Gastrocnemius medialis (tissue), 4 donors: Measurements from ENCODE around the gene PCCA. TPM values are rescaled to one million over a fixed set of nuclear protein-coding genes. Genes with fewer than 3 reads are reported as not detected.
"Not testable (repeated sequence)": the region's sequence is repeated elsewhere in the genome, so short reads cannot be mapped to it uniquely, and the experiment has no call there.

ENCODE experiments used
- ATAC-seq, 2 donors: fragments of 150-250 bp; one replicate each; pipeline ENCODE4 v1.9.1; 2016
- DNase-seq, 2 donors: peaks; one replicate each; pipeline ENCODE4 v3.0.0-alpha.2; 2019
- H3K27ac ChIP-seq, 4 donors: fragments of 200-600 bp; sonication (generic); 1 replicate in 1 of 4; 2 replicates in 3 of 4; pipeline ENCODE4 v1.5.1; 2016 to 2018; ENCODE audit warnings: mild to moderate bottlenecking in 2 of 4, moderate library complexity in 1 of 4
- H3K27me3 ChIP-seq, 3 donors: fragments of 200-600 bp; sonication (generic) in 2 of 3; 1 replicate in 1 of 3; 2 replicates in 2 of 3; pipeline versions ENCODE4 v1.5.1 to v1.6.0; 2016 to 2019; ENCODE audit warnings: mild to moderate bottlenecking in 1 of 3, moderate library complexity in 1 of 3
- H3K36me3 ChIP-seq, 2 donors: fragments of 200-600 bp; sonication (generic) in 1 of 2; one replicate each; pipeline ENCODE4 v1.5.1; 2017 to 2018
- H3K4me1 ChIP-seq, 2 donors: fragments of 200-600 bp; sonication (generic) in 1 of 2; one replicate each; pipeline ENCODE4 v1.5.1; 2016 to 2017; ENCODE audit warnings: mild to moderate bottlenecking in 2 of 2
- H3K4me3 ChIP-seq, 4 donors: fragments of 200-600 bp; sonication (generic) in 3 of 4; 1 replicate in 1 of 4; 2 replicates in 3 of 4; pipeline ENCODE4 v1.5.1; 2016 to 2019; ENCODE audit warnings: mild to moderate bottlenecking in 2 of 4
- H3K9me3 ChIP-seq, 3 donors: fragments of 200-600 bp; sonication (generic) in 2 of 3; 1 replicate in 1 of 3; 2 replicates in 2 of 3; pipeline ENCODE4 v1.5.1; 2016 to 2019
- POLR2A ChIP-seq, 2 donors: fragments of 450-650 bp; IDR thresholded peaks; one replicate each; pipeline ENCODE4 v1.6.1; 2017; ENCODE audit warnings: antibody characterized with exemption in 2 of 2, mild to moderate bottlenecking in 2 of 2, moderate library complexity in 2 of 2
- in situ Hi-C, 4 donors: fragments of 200-750 bp; cut with MboI; loops; one replicate each; pipeline versions ENCODE4 v1.15.0 to v1.8.0; 2017; ENCODE audit warnings: low sequenced_read_pairs in 4 of 4
- intact Hi-C: fragments of 100-400 bp; cut with DNase I; formaldehyde crosslinking; loops from one replicate; pipeline ENCODE4 v1.15.1; 2023; ENCODE audit warnings: low total_unique reads
- total RNA-seq, 4 donors: library from RNA; depleted of rRNA; stranded (reverse); fragments of >200 nt; gene quantifications; one replicate each; pipeline versions ENCODE4 v1.1.0 to v1.2.3, GENCODE V29; 2016
- TF ChIP-seq, protein P1 (sequence below), 5 experiments: fragments of 450-650 bp in 3 of 5; fragments of 200-600 bp in 2 of 5; sonication (generic) in 2 of 5; IDR thresholded peaks in 4 of 5; conservative IDR thresholded peaks in 1 of 5; 1 replicate in 4 of 5; 2 replicates in 1 of 5; pipeline ENCODE4 v1.5.1; 2016 to 2019; ENCODE audit warnings: antibody characterized with exemption in 5 of 5, mild to moderate bottlenecking in 3 of 5, moderate library complexity in 3 of 5

PCCA gene
- total RNA-seq, 4 donors from 2014 or later = 7.5 to 19.5 (median 10.8) TPM

GRCh38 chr13:100149389-100149788 lies 60.5 kb downstream of the PCCA start:
- no peak for TF ChIP-seq POLR2A (IDR thresholded peaks at IDR 0.05)
- TF ChIP-seq, protein P1, sequence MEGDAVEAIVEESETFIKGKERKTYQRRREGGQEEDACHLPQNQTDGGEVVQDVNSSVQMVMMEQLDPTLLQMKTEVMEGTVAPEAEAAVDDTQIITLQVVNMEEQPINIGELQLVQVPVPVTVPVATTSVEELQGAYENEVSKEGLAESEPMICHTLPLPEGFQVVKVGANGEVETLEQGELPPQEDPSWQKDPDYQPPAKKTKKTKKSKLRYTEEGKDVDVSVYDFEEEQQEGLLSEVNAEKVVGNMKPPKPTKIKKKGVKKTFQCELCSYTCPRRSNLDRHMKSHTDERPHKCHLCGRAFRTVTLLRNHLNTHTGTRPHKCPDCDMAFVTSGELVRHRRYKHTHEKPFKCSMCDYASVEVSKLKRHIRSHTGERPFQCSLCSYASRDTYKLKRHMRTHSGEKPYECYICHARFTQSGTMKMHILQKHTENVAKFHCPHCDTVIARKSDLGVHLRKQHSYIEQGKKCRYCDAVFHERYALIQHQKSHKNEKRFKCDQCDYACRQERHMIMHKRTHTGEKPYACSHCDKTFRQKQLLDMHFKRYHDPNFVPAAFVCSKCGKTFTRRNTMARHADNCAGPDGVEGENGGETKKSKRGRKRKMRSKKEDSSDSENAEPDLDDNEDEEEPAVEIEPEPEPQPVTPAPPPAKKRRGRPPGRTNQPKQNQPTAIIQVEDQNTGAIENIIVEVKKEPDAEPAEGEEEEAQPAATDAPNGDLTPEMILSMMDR (IDR thresholded peaks at IDR 0.05 in 4 of 5, conservative IDR thresholded peaks at IDR 0.05 in 1 of 5) = no peak
- no peak overlapping the region for H3K4me3 ChIP-seq
- intact Hi-C loops = no loop called here
- H3K4me1 ChIP-seq = no peaks in the 10 kb centered on the region
- no peak for DNase-seq
- no peak for ATAC-seq
- in situ Hi-C loops = no loop called here
- H3K27ac ChIP-seq = no peak overlapping the region
- no peaks in the 10 kb centered on the region for H3K36me3 ChIP-seq
- no peaks in the 10 kb centered on the region for H3K27me3 ChIP-seq
- H3K9me3 ChIP-seq = no peaks in the 10 kb centered on the region

GRCh38 chr13:100150711-100151110 lies 61.8 kb downstream of the PCCA start:
- H3K4me3 ChIP-seq, ATAC-seq, H3K27ac ChIP-seq, in situ Hi-C loops, intact Hi-C loops, H3K36me3 ChIP-seq, DNase-seq, H3K9me3 ChIP-seq, H3K4me1 ChIP-seq, H3K27me3 ChIP-seq: not testable (repeated sequence)

DNA sequence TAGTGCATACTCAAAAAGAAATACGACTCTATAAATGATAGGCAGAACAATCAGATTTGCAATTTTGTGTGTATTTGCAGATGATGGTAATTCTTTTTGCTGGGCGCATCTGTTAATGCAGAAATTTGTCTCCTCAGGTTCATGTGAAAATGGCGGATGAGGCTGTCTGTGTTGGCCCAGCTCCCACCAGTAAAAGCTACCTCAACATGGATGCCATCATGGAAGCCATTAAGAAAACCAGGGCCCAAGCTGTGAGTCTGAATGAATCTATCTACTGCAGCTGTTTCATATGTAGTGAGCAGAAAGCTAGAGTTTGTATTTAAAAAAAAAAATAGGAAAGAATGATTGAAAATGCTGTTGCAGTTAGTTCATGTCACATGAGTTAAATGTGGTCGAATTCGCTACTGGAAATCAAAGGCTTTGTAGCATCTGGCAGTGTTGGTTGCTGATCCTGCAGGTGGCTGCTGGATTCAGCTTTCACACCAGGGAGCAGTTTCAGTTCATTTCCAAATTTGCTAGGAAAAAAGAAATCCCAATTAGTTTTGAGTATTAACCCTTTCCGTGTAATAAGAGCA lies 66.0 kb downstream of the PCCA start:
- intact Hi-C loops (no loop called here), in situ Hi-C loops (no loop called here)
- H3K4me3 ChIP-seq = no peak overlapping the region
- peaks cover 0 to 6% of the 10 kb centered on the region in 2 donors for H3K36me3 ChIP-seq
- no peak for TF ChIP-seq POLR2A (IDR thresholded peaks at IDR 0.05)
- TF ChIP-seq, protein P1 (IDR thresholded peaks at IDR 0.05 in 4 of 5, conservative IDR thresholded peaks at IDR 0.05 in 1 of 5) = no peak
- DNase-seq (no peak), ATAC-seq (no peak)
- H3K27me3 ChIP-seq = no peaks in the 10 kb centered on the region
- H3K4me1 ChIP-seq = no peaks in the 10 kb centered on the region
- no peaks in the 10 kb centered on the region for H3K9me3 ChIP-seq
- H3K27ac ChIP-seq = no peak overlapping the region

DNA sequence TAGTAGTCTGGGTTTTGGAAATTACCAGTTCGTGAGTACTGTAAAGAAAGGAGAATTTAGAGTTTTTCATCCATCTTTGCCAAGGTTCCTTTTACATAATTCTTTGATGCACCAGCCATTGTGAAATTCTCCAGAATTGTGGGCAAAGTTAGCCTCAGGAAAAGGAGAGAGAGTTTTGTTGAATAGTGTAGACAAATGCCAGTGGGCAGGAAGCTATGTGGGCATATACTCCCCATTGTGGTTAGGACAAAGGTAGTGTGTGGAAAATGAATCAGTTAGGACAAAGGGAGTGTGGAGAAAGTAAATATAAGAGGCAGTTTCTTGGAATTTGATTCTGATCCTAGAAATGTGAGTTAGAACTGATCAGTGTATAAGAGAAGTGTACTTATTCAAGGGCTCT lies 67.9 kb downstream of the PCCA start:
- Histone ChIP-seq H3K9me3 (no peaks in the 10 kb centered on the region), H3K4me1 (no peaks in the 10 kb centered on the region), H3K4me3 (no peak overlapping the region), H3K27ac (no peak overlapping the region), H3K36me3 (peaks cover 0 to 6% of the 10 kb centered on the region in 2 donors), H3K27me3 (no peaks in the 10 kb centered on the region)
- DNase-seq (no peak), ATAC-seq (no peak)
- intact Hi-C loops = no loop called here
- no peak for TF ChIP-seq POLR2A (IDR thresholded peaks at IDR 0.05)
- TF ChIP-seq, protein P1 (IDR thresholded peaks at IDR 0.05 in 4 of 5, conservative IDR thresholded peaks at IDR 0.05 in 1 of 5) = no peak
- in situ Hi-C loops = no loop called here

DNA sequence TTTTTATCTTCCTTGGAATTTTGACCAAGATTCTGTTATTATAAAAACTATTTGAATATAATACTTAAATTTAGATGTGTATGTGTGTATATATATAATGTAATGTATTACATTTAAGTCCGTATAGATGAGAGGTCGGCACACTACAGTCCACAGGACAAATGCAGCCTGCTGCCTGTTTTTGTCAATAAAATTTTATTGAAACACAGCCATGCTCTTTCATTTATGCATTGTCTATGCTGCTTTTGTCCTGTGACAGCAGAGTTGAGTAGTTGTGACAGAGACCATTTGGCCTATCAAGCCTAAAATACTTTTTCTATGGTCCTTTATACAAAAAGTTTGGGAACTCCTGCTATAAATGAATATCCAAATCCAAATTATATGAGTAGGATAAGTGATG lies 69.7 kb downstream of the PCCA start:
- DNase-seq = no peak
- no peak for TF ChIP-seq POLR2A (IDR thresholded peaks at IDR 0.05)
- TF ChIP-seq, protein P1 (IDR thresholded peaks at IDR 0.05 in 4 of 5, conservative IDR thresholded peaks at IDR 0.05 in 1 of 5) = no peak
- no peaks in the 10 kb centered on the region for H3K9me3 ChIP-seq
- intact Hi-C loops (no loop called here), in situ Hi-C loops (no loop called here)
- H3K27me3 ChIP-seq = no peaks in the 10 kb centered on the region
- no peak overlapping the region for H3K4me3 ChIP-seq
- H3K27ac ChIP-seq = no peak overlapping the region
- no peaks in the 10 kb centered on the region for H3K4me1 ChIP-seq
- no peak for ATAC-seq
- H3K36me3 ChIP-seq = peaks cover 0 to 6% of the 10 kb centered on the region in 2 donors
